OCI-LY7 (cell line): Measurements from ENCODE around the gene CAPN13. TPM values are rescaled to one million over a fixed set of nuclear protein-coding genes. Genes with fewer than 3 reads are reported as not detected.

Experiments used
- BruUV-seq: library from RNA; stranded (reverse); fragments of 400-500 nt; replicated peaks from 2 replicates; lab custom pipeline; 2021; lab: Mats Ljungman, UMichigan
- CTCF ChIA-PET: fragments of 300-600 bp; sonication (Branson Sonifier 250); formaldehyde crosslinking; loops from one replicate; lab custom pipeline; 2022; ENCODE audit warnings: antibody characterized with exemption; ENCODE audit not compliant: unreplicated experiment; lab: Charles Lee
- POLR2A ChIA-PET: fragments of 300-600 bp; sonication (Branson Sonifier 250); formaldehyde crosslinking; loops from one replicate; lab custom pipeline; 2022; ENCODE audit warnings: antibody characterized with exemption; lab: Charles Lee
- DNase-seq: peaks from one replicate; pipeline ENCODE4 v3.0.0-alpha.2; 2015; ENCODE audit warnings: low spot score
- H2AFZ ChIP-seq: fragments of 200-600 bp; sonication (generic), shearing (Covaris generic); 2 replicates; pipeline ENCODE4 v1.6.1; 2014; ENCODE audit warnings: mild to moderate bottlenecking, antibody characterized with exemption, low read length, moderate library complexity
- H3K27ac ChIP-seq: fragments of 200-600 bp; sonication (generic); 2 replicates; pipeline ENCODE4 v1.5.1; 2014; ENCODE audit warnings: mixed run types, low read depth, mild to moderate bottlenecking, moderate library complexity, low read length, inconsistent platforms; ENCODE audit not compliant: poor library complexity, severe bottlenecking
- H3K36me3 ChIP-seq: fragments of 200-600 bp; sonication (generic); 2 replicates; pipeline ENCODE4 v1.6.1; 2014; ENCODE audit warnings: mild to moderate bottlenecking, antibody characterized with exemption, low read length, moderate library complexity, mixed read lengths; ENCODE audit not compliant: insufficient read depth
- H3K4me1 ChIP-seq: fragments of 200-600 bp; sonication (generic); 2 replicates; pipeline ENCODE4 v1.5.1; 2014; ENCODE audit warnings: mild to moderate bottlenecking, low read length; ENCODE audit not compliant: insufficient read depth, poor library complexity, severe bottlenecking
- H3K4me2 ChIP-seq: fragments of 200-600 bp; sonication (generic); 2 replicates; pipeline ENCODE4 v1.6.1; 2014; ENCODE audit warnings: mild to moderate bottlenecking, low read length
- H3K4me3 ChIP-seq: fragments of 200-600 bp; sonication (generic); 2 replicates; pipeline ENCODE4 v1.5.1; 2014; ENCODE audit warnings: mild to moderate bottlenecking, low read depth, low read length; ENCODE audit not compliant: poor library complexity, severe bottlenecking
- H3K79me2 ChIP-seq: fragments of 200-600 bp; sonication (generic); 2 replicates; pipeline ENCODE4 v1.6.1; 2016; ENCODE audit warnings: low read depth, mild to moderate bottlenecking, low read length, moderate library complexity, mixed read lengths; ENCODE audit not compliant: insufficient read depth
- H3K9me2 ChIP-seq: fragments of 200-600 bp; sonication (generic); 2 replicates; pipeline ENCODE4 v1.6.1; 2016; ENCODE audit warnings: mild to moderate bottlenecking, low read length, mixed read lengths; ENCODE audit not compliant: insufficient read depth
- H3K9me3 ChIP-seq: fragments of 200-600 bp; sonication (generic); 2 replicates; pipeline ENCODE4 v1.6.1; 2014; ENCODE audit warnings: mild to moderate bottlenecking, mixed run types, low read length, mixed read lengths
- H4K20me1 ChIP-seq: fragments of 200-600 bp; sonication (generic); 2 replicates; pipeline ENCODE4 v1.6.1; 2014; ENCODE audit warnings: mild to moderate bottlenecking, antibody characterized with exemption, low read length, moderate library complexity, mixed read lengths; ENCODE audit not compliant: insufficient read depth
- CTCF ChIP-seq: fragments of 200-600 bp; sonication (generic); conservative IDR thresholded peaks from 2 replicates; pipeline ENCODE4 v1.5.1; 2014; ENCODE audit warnings: mild to moderate bottlenecking, antibody characterized with exemption, low read length, moderate library complexity, mixed read lengths
- EZH2phosphoT487 ChIP-seq: fragments of 200-600 bp; sonication (generic); IDR thresholded peaks from 2 replicates; pipeline ENCODE4 v1.6.1; 2018; ENCODE audit warnings: low read depth, borderline replicate concordance, mild to moderate bottlenecking, mixed run types, antibody characterized with exemption, low read length, moderate library complexity, mixed read lengths
- intact Hi-C: fragments of 100-400 bp; cut with micrococcal nuclease; formaldehyde crosslinking; loops from one replicate; pipeline ENCODE4 v1.10.0; 2022; ENCODE audit not compliant: unreplicated experiment
- total RNA-seq, 2 experiments: library from RNA; depleted of rRNA in 1 of 2; stranded (reverse); fragments of >200 nt in 1 of 2; shearing (Covaris generic) in 1 of 2; gene quantifications; 2 replicates each; pipeline ENCODE4 v1.2.3, GENCODE V29; 2014 to 2022

The CAPN13 gene
- total RNA-seq, 2 experiments from 2014 or later: 0.13 TPM; not detected in 1

GRCh38 chr2:30759481-30759880 lies 47.8 kb downstream of the CAPN13 start:
- Histone ChIP-seq H3K4me2 (no peak overlapping the region), H3K4me3 (no peak overlapping the region), H3K9me3 (no peaks in the 10 kb centered on the region), H3K9me2 (no peaks in the 10 kb centered on the region), H4K20me1 (no peaks in the 10 kb centered on the region), H3K79me2 (no peaks in the 10 kb centered on the region), H2AFZ (no peak overlapping the region), H3K4me1 (no peaks in the 10 kb centered on the region), H3K27ac (no peak overlapping the region), H3K36me3 (no peaks in the 10 kb centered on the region)
- ChIA-PET CTCF (no interaction called here), POLR2A (no interaction called here)
- TF ChIP-seq EZH2phosphoT487 (no peak), CTCF (no peak)
- intact Hi-C loops: no loop called here
- no peak for DNase-seq
- no TSS peak for BruUV-seq

- intact Hi-C loops: no loop called here
- BruUV-seq: no TSS peak
- CTCF ChIA-PET: no interaction called here
Measured at GRCh38 chr2:30758191-30758651, 49.0 kb downstream of the CAPN13 start.

More at GRCh38 chr2:30758191-30758651, 49.0 kb downstream of the CAPN13 start:
- H2AFZ ChIP-seq: no peak overlapping the region
- H3K4me3 ChIP-seq: no peak overlapping the region
- TF ChIP-seq CTCF: no peak
- TF ChIP-seq EZH2phosphoT487: no peak
- H3K4me1 ChIP-seq: no peaks in the 10 kb centered on the region
- H3K9me2 ChIP-seq: no peaks in the 10 kb centered on the region
- H3K9me3 ChIP-seq: no peaks in the 10 kb centered on the region
- H3K4me2 ChIP-seq: no peak overlapping the region
- no peaks in the 10 kb centered on the region for H3K79me2 ChIP-seq
- H4K20me1 ChIP-seq: no peaks in the 10 kb centered on the region
- H3K36me3 ChIP-seq: no peaks in the 10 kb centered on the region
- POLR2A ChIA-PET: interaction anchor here (0.7 kb wide), 1 partner anchor 34 kb away, joined by 3 read pairs; no protein-coding TSS in a partner anchor
- DNase-seq: no peak
- no peak overlapping the region for H3K27ac ChIP-seq
